BJ (cell line): Measurements from ENCODE around the gene TMC1. TPM values are rescaled to one million over a fixed set of nuclear protein-coding genes. Genes with fewer than 3 reads are reported as not detected.

Experiments
- CTCF ChIA-PET: fragments of 350-600 bp; formaldehyde crosslinking; extraction: SDS; loops from one replicate; lab custom pipeline; 2021; ENCODE audit warnings: antibody characterized with exemption, inconsistent platforms; lab: Yijun Ruan, JAX
- POLR2A ChIA-PET: fragments of 300-600 bp; sonication (Branson Sonifier 250); formaldehyde crosslinking; extraction: SDS; loops from one replicate; lab custom pipeline; 2021; ENCODE audit warnings: antibody characterized with exemption; lab: Charles Lee
- DNase-seq: peaks from one replicate; pipeline ENCODE4 v3.0.0-alpha.2; 2011; ENCODE audit warnings: low read depth
- H3K27me3 ChIP-seq: 2 replicates; pipeline ENCODE4 v1.6.0; 2011; ENCODE audit warnings: low read length; ENCODE audit not compliant: control insufficient read depth, insufficient read depth
- H3K36me3 ChIP-seq: 2 replicates; pipeline ENCODE4 v1.5.1; 2011; ENCODE audit warnings: low read length; ENCODE audit not compliant: control insufficient read depth, insufficient read depth
- H3K4me3 ChIP-seq: 2 replicates; pipeline ENCODE4 v1.5.1; 2011; ENCODE audit warnings: low read depth, mild to moderate bottlenecking, control low read depth, low read length
- CTCF ChIP-seq: IDR thresholded peaks from 2 replicates; pipeline ENCODE4 v1.5.1; 2011; ENCODE audit warnings: low read depth, mild to moderate bottlenecking, control low read depth, inconsistent platforms, low read length, moderate library complexity; ENCODE audit not compliant: insufficient read depth
- polyA plus RNA-seq: library from polyadenylated mRNA; depleted of rRNA; stranded (reverse); fragments of >200 nt; gene quantifications from 2 replicates; pipeline ENCODE4 v1.2.3, GENCODE V29; 2011

Gene TMC1
- polyA plus RNA-seq, 1 experiment, result 1.2 TPM

- DNase-seq, result no peak
- CTCF ChIA-PET, result no interaction called here
- TF ChIP-seq CTCF, result no peak
- POLR2A ChIA-PET, result no interaction called here
- no peaks in the 10 kb centered on the region for H3K36me3 ChIP-seq
- no peak overlapping the region for H3K4me3 ChIP-seq
- H3K27me3 ChIP-seq, result no peaks in the 10 kb centered on the region
Measured at GRCh38 chr9:72560086-72560485, 38.7 kb downstream of the TMC1 start.

GRCh38 chr9:72563806-72564205 is 42.4 kb downstream of the TMC1 start:
- CTCF ChIA-PET, result interaction anchor here (1.1 kb wide), 1 partner anchor 14 kb away, joined by 3 read pairs; no protein-coding TSS in a partner anchor
- no peak overlapping the region for H3K4me3 ChIP-seq
- DNase-seq, result no peak
- no peaks in the 10 kb centered on the region for H3K27me3 ChIP-seq
- H3K36me3 ChIP-seq, result no peaks in the 10 kb centered on the region
- POLR2A ChIA-PET, result no interaction called here
- TF ChIP-seq CTCF, result no peak

GRCh38 chr9:72564479-72565281 is 43.3 kb downstream of the TMC1 start:
- DNase-seq, result no peak
- POLR2A ChIA-PET, result interaction anchor here (0.6 kb wide), 1 partner anchor 17 kb away, joined by 4 read pairs; no protein-coding TSS in a partner anchor
- no peak for TF ChIP-seq CTCF
- no peaks in the 10 kb centered on the region for H3K36me3 ChIP-seq
- CTCF ChIA-PET, result interaction anchor here (0.6 kb wide), 1 partner anchor 9 kb away, joined by 4 read pairs; no protein-coding TSS in a partner anchor
- H3K27me3 ChIP-seq, result no peaks in the 10 kb centered on the region
- H3K4me3 ChIP-seq, result no peak overlapping the region

GRCh38 chr9:72565535-72565934 is 44.1 kb downstream of the TMC1 start:
- ChIA-PET POLR2A (no interaction called here), CTCF (interaction anchor here (0.6 kb wide), 1 partner anchor 10 kb away, joined by 3 read pairs; no protein-coding TSS in a partner anchor)
- H3K4me3 ChIP-seq, result no peak overlapping the region

More at GRCh38 chr9:72565535-72565934, 44.1 kb downstream of the TMC1 start:
- DNase-seq, result no peak
- H3K27me3 ChIP-seq, result no peaks in the 10 kb centered on the region
- TF ChIP-seq CTCF, result no peak
- no peaks in the 10 kb centered on the region for H3K36me3 ChIP-seq
